Heart left ventricle (tissue), 16 donors: ENCODE measurements around the gene METTL18. TPM values are rescaled to one million over a fixed set of nuclear protein-coding genes. Genes with fewer than 3 reads are reported as not detected.

ENCODE experiments used
- ATAC-seq, 4 donors: fragments of 200-7000 bp; cut with Tn5 transposase; one replicate each; pipeline ENCODE4 v1.9.1; 2020 to 2022; ENCODE audit warnings: moderate library complexity in 4 of 4, mild to moderate bottlenecking in 3 of 4, moderate number of reproducible peaks in 1 of 4
- DNase-seq, 5 donors: peaks; one replicate each; pipeline ENCODE4 v3.0.0-alpha.2; 2020
- H3K27ac ChIP-seq, 12 donors: fragments of 200-600 bp; sonication (generic) in 4 of 12; one replicate each; pipeline versions ENCODE4 v1.5.0 to v1.8.0; 2016 to 2022; ENCODE audit warnings: mild to moderate bottlenecking in 2 of 12
- H3K27me3 ChIP-seq, 9 donors: fragments of 200-600 bp; sonication (generic) in 2 of 9; one replicate each; pipeline versions ENCODE4 v1.5.1 to v1.8.0; 2016 to 2022; ENCODE audit warnings: mild to moderate bottlenecking in 3 of 9
- H3K36me3 ChIP-seq, 9 donors: fragments of 200-600 bp; sonication (generic) in 2 of 9; one replicate each; pipeline versions ENCODE4 v1.5.0 to v1.8.0; 2018 to 2022; ENCODE audit warnings: mild to moderate bottlenecking in 2 of 9
- H3K4me1 ChIP-seq, 12 donors: fragments of 200-600 bp; sonication (generic) in 4 of 12; one replicate each; pipeline versions ENCODE4 v1.5.0 to v1.8.0; 2016 to 2022; ENCODE audit warnings: mild to moderate bottlenecking in 3 of 12
- H3K4me3 ChIP-seq, 12 donors: fragments of 200-600 bp; sonication (generic) in 4 of 12; one replicate each; pipeline versions ENCODE4 v1.5.0 to v1.8.0; 2017 to 2022; ENCODE audit warnings: mild to moderate bottlenecking in 9 of 12, moderate library complexity in 4 of 12
- H3K9me3 ChIP-seq, 12 donors: fragments of 200-600 bp; sonication (generic) in 4 of 12; one replicate each; pipeline versions ENCODE4 v1.5.0 to v1.8.0; 2016 to 2022; ENCODE audit warnings: mild to moderate bottlenecking in 1 of 12
- CTCF ChIP-seq, 12 donors: fragments of 200-600 bp; sonication (generic) in 4 of 12; IDR thresholded peaks; one replicate each; pipeline versions ENCODE4 v1.5.0 to v1.8.0; 2018 to 2022; ENCODE audit warnings: antibody characterized with exemption in 12 of 12, mild to moderate bottlenecking in 5 of 12
- POLR2A ChIP-seq, 2 donors: fragments of 450-650 bp; IDR thresholded peaks; one replicate each; pipeline ENCODE4 v1.6.1; 2017; ENCODE audit warnings: antibody characterized with exemption in 2 of 2, mild to moderate bottlenecking in 2 of 2, moderate library complexity in 2 of 2
- WGBS, 4 donors: extraction: QIAGEN DNeasy Blood & Tissue Kit in 2 of 4; methylation state at CpG; one replicate each; pipeline versions ENCODE4 v1.1.5 to v1.1.7; 2013 to 2018; 5-methylcytosine and 5-hydroxymethylcytosine counted together
- intact Hi-C, 10 donors: fragments of 100-400 bp; cut with DNase I; formaldehyde crosslinking; loops; one replicate each; pipeline versions ENCODE4 v1.11.1 to v1.14.2; 2022
- polyA plus RNA-seq, 2 donors: library from polyadenylated mRNA; stranded (reverse); fragments of 200-250 nt; gene quantifications; one replicate each; pipeline ENCODE4 v1.2.3, GENCODE V29; 2013
- total RNA-seq, 9 donors: library from RNA; depleted of rRNA in 2 of 9; stranded (reverse); fragments of >200 nt in 2 of 9; fragmentation: NEBNext Ultra II Directional in 3 of 9; extraction: Animal tissue kit (Norgen Biotek cat#: 25700) in 3 of 9; gene quantifications; one replicate each; pipeline versions ENCODE4 v1.1.0 to v1.2.4, GENCODE V29; 2016 to 2023
- donor health status: ischemic (EF 13 %, LVEDD 7.1; RV severe dilation, severe dysfunction).
- donor health status: healthy with polysubstance abuse.
- donor health status: DM: no; HTN: yes; CAD: no.
- donor health status: DM: no; HTN: no; CAD: no.
- donor health status: ischemic (EF 25% LVEDD 6.9; RV normal size, moderate dysfunction).
- donor health status: ischemic (EF 25% LVEDD 5.7; RV mildly dilated, moderate dysfunction).
- donor health status: healthy.
- donor health status: DM: yes; HTN: yes; CAD: no.
- donor health status: ischemic (EF 35%, LVEDD 5.7; RV mildly dilated, moderate dysfunction).
- donor health status: nonischemic (EF 11% LVEDD 7.7; RV severe dilation, severe dysfunction).
- donor health status: DM: yes; HTN: yes; CAD: no.
- donor health status: PGD.
- donor health status: ischemic (EF 29% LVEDD 5.4; RV normal size, mild dysfunction).
- donor health status: nonischemic (EF 23%, LVEDD 6.1; RV moderate dilation, normal function).

METTL18 gene
- total and polyA plus RNA-seq, 11 donors, result 2.0 to 8.2 (median 6.0) TPM

GRCh38 chr1:169785267-169785666, 9.4 kb downstream of the METTL18 start:
- no peaks in the 10 kb centered on the region for H3K36me3 ChIP-seq
- WGBS, 4 donors, result 82 to 88% (median 88%) methylated on average over 6 of the region's 6 CpGs
- ATAC-seq, result no peak
- TF ChIP-seq POLR2A (IDR thresholded peaks at IDR 0.05), result no peak
- TF ChIP-seq CTCF (IDR thresholded peaks at IDR 0.05), result no peak
- no peak overlapping the region for H3K27ac ChIP-seq
- intact Hi-C loops, result no loop called here
- H3K4me1 ChIP-seq, result no peaks in the 10 kb centered on the region
- H3K27me3 ChIP-seq, result peaks cover 0 to 14% (median 0%) of the 10 kb centered on the region in 9 donors
- no peak for DNase-seq
- H3K4me3 ChIP-seq, result no peak overlapping the region
- H3K9me3 ChIP-seq, result no peaks in the 10 kb centered on the region

GRCh38 chr1:169784102-169784501, 10.6 kb downstream of the METTL18 start:
- H3K9me3 ChIP-seq, result no peaks in the 10 kb centered on the region
- H3K4me3 ChIP-seq, result no peak overlapping the region
- intact Hi-C loops, result no loop called here
- ATAC-seq (no peak), DNase-seq (no peak)
- no peaks in the 10 kb centered on the region for H3K4me1 ChIP-seq
- no peaks in the 10 kb centered on the region for H3K36me3 ChIP-seq
- H3K27ac ChIP-seq, result no peak overlapping the region
- TF ChIP-seq POLR2A (IDR thresholded peaks at IDR 0.05) (no peak), CTCF (IDR thresholded peaks at IDR 0.05) (no peak)
- peaks cover 0 to 14% (median 0%) of the 10 kb centered on the region in 9 donors for H3K27me3 ChIP-seq

- H3K9me3 ChIP-seq, result no peaks in the 10 kb centered on the region
- DNase-seq, result no peak
- peaks cover 0 to 14% (median 0%) of the 10 kb centered on the region in 9 donors for H3K27me3 ChIP-seq
- no peaks in the 10 kb centered on the region for H3K4me1 ChIP-seq
- intact Hi-C loops, result no loop called here
- H3K4me3 ChIP-seq, result no peak overlapping the region
- no peak overlapping the region for H3K27ac ChIP-seq
- TF ChIP-seq POLR2A (IDR thresholded peaks at IDR 0.05) (no peak), CTCF (IDR thresholded peaks at IDR 0.05) (no peak)
- H3K36me3 ChIP-seq, result no peaks in the 10 kb centered on the region
- no peak for ATAC-seq
- 67 to 86% (median 85%) methylated on average over 3 of the region's 3 CpGs for WGBS, 4 donors
Observed at GRCh38 chr1:169782596-169782995, 12.1 kb downstream of the METTL18 start.

GRCh38 chr1:169779970-169780369, 14.7 kb downstream of the METTL18 start:
- Histone ChIP-seq H3K36me3 (no peaks in the 10 kb centered on the region), H3K4me3 (no peak overlapping the region), H3K27ac (no peak overlapping the region), H3K9me3 (no peaks in the 10 kb centered on the region), H3K4me1 (no peaks in the 10 kb centered on the region), H3K27me3 (peaks cover 0 to 10% (median 0%) of the 10 kb centered on the region in 9 donors)
- WGBS, 4 donors, result 46 to 57% (median 54%) methylated on average over 4 of the region's 4 CpGs
- DNase-seq, result no peak
- intact Hi-C loops, result no loop called here
- TF ChIP-seq POLR2A (IDR thresholded peaks at IDR 0.05) (no peak), CTCF (IDR thresholded peaks at IDR 0.05) (no peak)
- ATAC-seq, result no peak
